ENCODE data around the gene EDEM3.

DNA sequence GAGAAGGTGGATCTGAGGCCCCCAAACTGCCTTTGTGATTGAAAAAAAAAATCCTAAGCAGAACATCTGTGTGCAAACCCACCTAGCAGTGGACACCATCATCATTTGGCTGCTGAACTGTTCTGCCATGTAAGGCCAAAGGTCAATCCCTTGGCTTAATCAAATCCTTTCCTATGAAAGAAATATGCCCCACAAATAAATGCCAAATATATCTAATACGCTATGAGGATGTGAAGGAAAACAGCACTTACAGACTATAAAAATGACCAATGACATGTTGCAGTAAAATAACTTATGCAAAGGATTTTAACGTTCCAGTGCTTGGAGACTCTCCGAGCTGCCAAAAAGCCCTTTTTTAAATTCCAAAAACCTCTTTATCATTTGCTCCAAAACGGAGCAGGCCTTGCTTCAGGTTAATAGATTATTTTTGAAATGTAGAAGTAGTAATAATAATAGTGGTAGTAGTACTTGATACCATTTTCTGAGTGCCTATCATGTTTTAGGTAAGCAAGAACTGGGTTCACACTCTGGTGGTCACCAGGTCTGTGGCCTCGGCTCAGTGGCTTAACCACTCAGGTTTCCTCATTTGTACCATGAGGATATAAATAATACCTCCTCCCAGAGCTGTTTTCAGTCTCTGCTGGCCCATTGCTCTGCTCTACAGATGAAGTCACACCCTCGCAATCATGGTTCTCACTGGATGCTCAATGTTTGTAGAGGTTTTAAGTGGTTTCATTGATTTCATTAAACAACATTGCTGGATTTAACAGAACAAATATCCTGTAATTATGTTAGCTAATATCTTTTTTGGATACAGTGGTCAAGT, 47.9 kb upstream of the EDEM3 start:
- TF ChIP-seq, protein P1, sequence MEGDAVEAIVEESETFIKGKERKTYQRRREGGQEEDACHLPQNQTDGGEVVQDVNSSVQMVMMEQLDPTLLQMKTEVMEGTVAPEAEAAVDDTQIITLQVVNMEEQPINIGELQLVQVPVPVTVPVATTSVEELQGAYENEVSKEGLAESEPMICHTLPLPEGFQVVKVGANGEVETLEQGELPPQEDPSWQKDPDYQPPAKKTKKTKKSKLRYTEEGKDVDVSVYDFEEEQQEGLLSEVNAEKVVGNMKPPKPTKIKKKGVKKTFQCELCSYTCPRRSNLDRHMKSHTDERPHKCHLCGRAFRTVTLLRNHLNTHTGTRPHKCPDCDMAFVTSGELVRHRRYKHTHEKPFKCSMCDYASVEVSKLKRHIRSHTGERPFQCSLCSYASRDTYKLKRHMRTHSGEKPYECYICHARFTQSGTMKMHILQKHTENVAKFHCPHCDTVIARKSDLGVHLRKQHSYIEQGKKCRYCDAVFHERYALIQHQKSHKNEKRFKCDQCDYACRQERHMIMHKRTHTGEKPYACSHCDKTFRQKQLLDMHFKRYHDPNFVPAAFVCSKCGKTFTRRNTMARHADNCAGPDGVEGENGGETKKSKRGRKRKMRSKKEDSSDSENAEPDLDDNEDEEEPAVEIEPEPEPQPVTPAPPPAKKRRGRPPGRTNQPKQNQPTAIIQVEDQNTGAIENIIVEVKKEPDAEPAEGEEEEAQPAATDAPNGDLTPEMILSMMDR (IDR thresholded peaks at IDR 0.05), result no peak
- no peak for TF ChIP-seq POLR2A (IDR thresholded peaks at IDR 0.05)
- TF ChIP-seq POLR2AphosphoS5 (IDR thresholded peaks at IDR 0.05), result no peak
- TF ChIP-seq EP300 (IDR thresholded peaks at IDR 0.05; ENCODE audit: low read depth), result no peak

Measured in transverse colon (tissue), 4 donors.